HCT116 (cell line): Measurements from ENCODE around the gene PACS2. TPM values are rescaled to one million over a fixed set of nuclear protein-coding genes. Genes with fewer than 3 reads are reported as not detected.

Experiments used
- ATAC-seq: fragments of 200-7000 bp; cut with Tn5 transposase; 2 replicates; pipeline ENCODE4 v1.9.1; 2020; ENCODE audit warnings: mild to moderate bottlenecking, moderate library complexity
- BruUV-seq: library from RNA; stranded (reverse); fragments of 400-500 nt; replicated peaks from 2 replicates; lab custom pipeline; 2021; lab: Mats Ljungman, UMichigan
- CTCF ChIA-PET: fragments of 300-600 bp; sonication (Branson Sonifier 250); formaldehyde crosslinking; loops from one replicate; lab custom pipeline; 2021; ENCODE audit warnings: antibody characterized with exemption; lab: Charles Lee
- POLR2A ChIA-PET: fragments of 300-600, 350-600 bp; sonication (Branson Sonifier 250); formaldehyde crosslinking; loops from one replicate; lab custom pipeline; 2021; ENCODE audit warnings: antibody characterized with exemption; lab: Charles Lee
- RAD21 ChIA-PET, 2 experiments: fragments of 300-600 bp; sonication (Branson Sonifier 250); formaldehyde crosslinking; loops; one replicate each; lab custom pipeline; 2023; ENCODE audit warnings: low total read pairs in 2 of 2; ENCODE audit not compliant: uncharacterized antibody in 2 of 2, unreplicated experiment in 2 of 2, low non-redundant PET in 1 of 2; lab: Charles Lee
- DNase-seq: peaks from one replicate; pipeline ENCODE4 v3.0.0-alpha.2; 2010; ENCODE audit warnings: low read depth, low spot score
- H2AFZ ChIP-seq: fragments of 200-600 bp; shearing (Covaris generic), sonication (generic); 2 replicates; pipeline ENCODE4 v1.6.1; 2017; ENCODE audit warnings: low read depth, mixed run types, mixed read lengths, antibody characterized with exemption, low read length; ENCODE audit not compliant: poor library complexity, severe bottlenecking
- H3K27ac ChIP-seq: 2 replicates; pipeline ENCODE4 v1.5.1; 2012; ENCODE audit warnings: low read depth, low read length
- H3K27me3 ChIP-seq: fragments of 200-600 bp; sonication (generic); 2 replicates; pipeline ENCODE4 v1.6.1; 2016; ENCODE audit warnings: mixed run types, low read length, mixed read lengths; ENCODE audit not compliant: insufficient read depth
- H3K36me3 ChIP-seq, 2 experiments: fragments of 200-500 bp in 1 of 2; fragments of 200-600 bp in 1 of 2; sonication (Bioruptor generic) in 1 of 2; sonication (generic) in 1 of 2; 2 replicates each; pipeline versions ENCODE4 v1.5.1 to v1.6.1; 2014 to 2016; ENCODE audit warnings: low read length in 2 of 2, inconsistent platforms in 1 of 2, mixed read lengths in 1 of 2, mixed run types in 1 of 2; ENCODE audit not compliant: insufficient read depth in 2 of 2, control insufficient read depth in 1 of 2
- H3K4me1 ChIP-seq, 2 experiments: fragments of 200-600 bp in 1 of 2; sonication (generic) in 1 of 2; 2 replicates each; pipeline versions ENCODE4 v1.5.1 to v1.6.1; 2012 to 2017; ENCODE audit warnings: low read length in 2 of 2, inconsistent platforms in 1 of 2, mild to moderate bottlenecking in 1 of 2, mixed read lengths in 1 of 2, mixed run types in 1 of 2, moderate library complexity in 1 of 2; ENCODE audit not compliant: insufficient read depth in 2 of 2, control insufficient read depth in 1 of 2
- H3K4me2 ChIP-seq: fragments of 200-600 bp; sonication (generic); 2 replicates; pipeline ENCODE4 v1.6.1; 2017; ENCODE audit warnings: mixed run types, low read length, mixed read lengths
- H3K4me3 ChIP-seq, 2 experiments: fragments of 200-600 bp in 1 of 2; sonication (generic) in 1 of 2; replicated peaks in 1 of 2; 2 replicates each; pipeline ENCODE4 v1.5.1; 2011 to 2016; ENCODE audit warnings: low read length in 2 of 2, control low read depth in 1 of 2, low read depth in 1 of 2, mild to moderate bottlenecking in 1 of 2, mixed read lengths in 1 of 2, mixed run types in 1 of 2
- H3K79me2 ChIP-seq: fragments of 200-600 bp; sonication (generic); 2 replicates; pipeline ENCODE4 v1.6.1; 2017; ENCODE audit warnings: mild to moderate bottlenecking, mixed run types, low read length, moderate library complexity, mixed read lengths; ENCODE audit not compliant: insufficient read depth
- H3K9ac ChIP-seq: fragments of 200-600 bp; sonication (generic); 2 replicates; pipeline ENCODE4 v1.6.1; 2016; ENCODE audit warnings: low read length, mixed read lengths
- H3K9me2 ChIP-seq: fragments of 200-600 bp; sonication (generic), shearing (Covaris generic); 2 replicates; pipeline ENCODE4 v1.6.1; 2017; ENCODE audit warnings: mixed run types, mild to moderate bottlenecking, moderate library complexity; ENCODE audit not compliant: insufficient read depth
- H3K9me3 ChIP-seq, 2 experiments: fragments of 200-500 bp in 1 of 2; fragments of 200-600 bp in 1 of 2; sonication (Bioruptor generic) in 1 of 2; sonication (generic) in 1 of 2; 2 replicates each; pipeline ENCODE4 v1.6.1; 2014 to 2017; ENCODE audit warnings: low read length in 2 of 2, mixed read lengths in 2 of 2, inconsistent platforms in 1 of 2, low read depth in 1 of 2, mild to moderate bottlenecking in 1 of 2, mixed run types in 1 of 2, moderate library complexity in 1 of 2; ENCODE audit not compliant: control insufficient read depth in 1 of 2, insufficient read depth in 1 of 2
- H4K20me1 ChIP-seq: fragments of 200-600 bp; sonication (generic), shearing (Covaris generic); 2 replicates; pipeline ENCODE4 v1.6.1; 2017; ENCODE audit warnings: mixed run types, mild to moderate bottlenecking, moderate library complexity; ENCODE audit not compliant: insufficient read depth
- ATF3 ChIP-seq: IDR thresholded peaks from 2 replicates; pipeline ENCODE4 v1.6.1; 2012
- CBX3 ChIP-seq: IDR thresholded peaks from 2 replicates; pipeline ENCODE4 v1.6.1; 2012; ENCODE audit warnings: low read depth
- EGR1 ChIP-seq: IDR thresholded peaks from 2 replicates; pipeline ENCODE4 v1.6.1; 2012; ENCODE audit warnings: low read depth
- ELF1 ChIP-seq: IDR thresholded peaks from 2 replicates; pipeline ENCODE4 v1.6.1; 2012; ENCODE audit warnings: low read depth, borderline replicate concordance
- EZH2 ChIP-seq: fragments of 200-600 bp; sonication (generic); IDR thresholded peaks from 2 replicates; pipeline ENCODE4 v1.6.1; 2017; ENCODE audit warnings: antibody characterized with exemption, mixed run types
- EZH2phosphoT487 ChIP-seq: fragments of 200-600 bp; IDR thresholded peaks from 2 replicates; pipeline ENCODE4 v1.6.1; 2018; ENCODE audit warnings: antibody characterized with exemption, borderline replicate concordance
- FOSL1 ChIP-seq: IDR thresholded peaks from 2 replicates; pipeline ENCODE4 v1.6.1; 2012; ENCODE audit warnings: low read depth
- JUND ChIP-seq: IDR thresholded peaks from 2 replicates; pipeline ENCODE4 v1.6.1; 2012
- POLR2A ChIP-seq: IDR thresholded peaks from 2 replicates; pipeline ENCODE4 v1.7.0; 2011; ENCODE audit warnings: borderline replicate concordance; ENCODE audit not compliant: insufficient read depth, insufficient read length; ENCODE audit errors: extremely low read depth
- POLR2AphosphoS5 ChIP-seq: IDR thresholded peaks from 2 replicates; pipeline ENCODE4 v1.6.1; 2011; ENCODE audit warnings: mild to moderate bottlenecking, low read depth, low read length, moderate library complexity
- RAD21 ChIP-seq: IDR thresholded peaks from 2 replicates; pipeline ENCODE4 v1.6.1; 2012; ENCODE audit warnings: low read depth, mild to moderate bottlenecking
- SIN3A ChIP-seq: IDR thresholded peaks from 2 replicates; pipeline ENCODE4 v1.6.1; 2012; ENCODE audit warnings: low read depth
- SRF ChIP-seq: IDR thresholded peaks from 2 replicates; pipeline ENCODE4 v1.6.1; 2012; ENCODE audit warnings: low read depth
- TCF7L2 ChIP-seq: IDR thresholded peaks from 2 replicates; pipeline ENCODE4 v1.7.0; 2011; ENCODE audit warnings: borderline replicate concordance, inconsistent platforms; ENCODE audit not compliant: insufficient read depth, insufficient read length; ENCODE audit errors: extremely low read depth
- YY1 ChIP-seq: IDR thresholded peaks from 2 replicates; pipeline ENCODE4 v1.6.1; 2011; ENCODE audit warnings: low read length, low read depth, moderate library complexity, mild to moderate bottlenecking; ENCODE audit not compliant: insufficient replicate concordance; ENCODE audit errors: extremely low read depth
- ZFX ChIP-seq: fragments of 450-650 bp; IDR thresholded peaks from 2 replicates; pipeline ENCODE4 v1.6.1; 2017
- ZNF274 ChIP-seq: fragments of 200-500 bp; sonication (Bioruptor generic); IDR thresholded peaks from 2 replicates; pipeline ENCODE4 v1.6.1; 2014; ENCODE audit warnings: mild to moderate bottlenecking, low read depth, low read length, inconsistent platforms
- intact Hi-C: fragments of 100-400 bp; cut with micrococcal nuclease; formaldehyde crosslinking; loops from 2 replicates; pipeline ENCODE4 v1.10.0; 2022
- total RNA-seq: library from RNA; stranded (reverse); gene quantifications from one replicate; pipeline ENCODE4 v1.2.1, GENCODE V29; 2021; ENCODE audit not compliant: unreplicated experiment
- TF ChIP-seq, protein P1 (sequence below): IDR thresholded peaks from 2 replicates; pipeline ENCODE4 v1.6.1; 2012; ENCODE audit warnings: low read depth
- TF ChIP-seq, protein P2 (sequence below): IDR thresholded peaks from 2 replicates; pipeline ENCODE4 v1.6.1; 2011; ENCODE audit warnings: mild to moderate bottlenecking, low read length, moderate library complexity; ENCODE audit not compliant: insufficient replicate concordance; ENCODE audit errors: extremely low read depth
- TF ChIP-seq, protein P3 (sequence below), 3 experiments: fragments of 200-600 bp in 1 of 3; sonication (generic) in 1 of 3; IDR thresholded peaks in 2 of 3; conservative IDR thresholded peaks in 1 of 3; 2 replicates each; pipeline ENCODE4 v1.5.1; 2012 to 2017; ENCODE audit warnings: low read depth in 2 of 3, low read length in 2 of 3, antibody characterized with exemption in 1 of 3, borderline replicate concordance in 1 of 3, control low read depth in 1 of 3, mild to moderate bottlenecking in 1 of 3, mixed read lengths in 1 of 3, mixed run types in 1 of 3, moderate library complexity in 1 of 3; ENCODE audit not compliant: insufficient read depth in 1 of 3

Gene PACS2
- total RNA-seq, 1 experiment from 2014 or later: 75.5 TPM

- BruUV-seq: no TSS peak
Observed at GRCh38 chr14:105389976-105390848, 75.7 kb downstream of the PACS2 start.

More at GRCh38 chr14:105389976-105390848, 75.7 kb downstream of the PACS2 start:
- no peaks in the 10 kb centered on the region for H3K9me3 ChIP-seq
- no peaks in the 10 kb centered on the region for H4K20me1 ChIP-seq
- ChIA-PET CTCF (interaction anchor here (1.1 kb wide), 1 partner anchor 90 kb away, joined by 3 read pairs; no protein-coding TSS in a partner anchor), POLR2A (no interaction called here), RAD21 (no interaction called here)
- H2AFZ ChIP-seq: no peak overlapping the region
- no peak overlapping the region for H3K27ac ChIP-seq
- H3K9ac ChIP-seq: no peak overlapping the region
- TF ChIP-seq CBX3 (no peak), ZNF274 (no peak), EGR1 (no peak), ATF3 (no peak), POLR2A (no peak), ELF1 (no peak), SRF (no peak), SIN3A (no peak), EZH2phosphoT487 (no peak), EZH2 (no peak), TCF7L2 (no peak), RAD21 (no peak), ZFX (no peak), YY1 (no peak), POLR2AphosphoS5 (no peak), JUND (no peak), FOSL1 (no peak)
- TF ChIP-seq, protein P1, sequence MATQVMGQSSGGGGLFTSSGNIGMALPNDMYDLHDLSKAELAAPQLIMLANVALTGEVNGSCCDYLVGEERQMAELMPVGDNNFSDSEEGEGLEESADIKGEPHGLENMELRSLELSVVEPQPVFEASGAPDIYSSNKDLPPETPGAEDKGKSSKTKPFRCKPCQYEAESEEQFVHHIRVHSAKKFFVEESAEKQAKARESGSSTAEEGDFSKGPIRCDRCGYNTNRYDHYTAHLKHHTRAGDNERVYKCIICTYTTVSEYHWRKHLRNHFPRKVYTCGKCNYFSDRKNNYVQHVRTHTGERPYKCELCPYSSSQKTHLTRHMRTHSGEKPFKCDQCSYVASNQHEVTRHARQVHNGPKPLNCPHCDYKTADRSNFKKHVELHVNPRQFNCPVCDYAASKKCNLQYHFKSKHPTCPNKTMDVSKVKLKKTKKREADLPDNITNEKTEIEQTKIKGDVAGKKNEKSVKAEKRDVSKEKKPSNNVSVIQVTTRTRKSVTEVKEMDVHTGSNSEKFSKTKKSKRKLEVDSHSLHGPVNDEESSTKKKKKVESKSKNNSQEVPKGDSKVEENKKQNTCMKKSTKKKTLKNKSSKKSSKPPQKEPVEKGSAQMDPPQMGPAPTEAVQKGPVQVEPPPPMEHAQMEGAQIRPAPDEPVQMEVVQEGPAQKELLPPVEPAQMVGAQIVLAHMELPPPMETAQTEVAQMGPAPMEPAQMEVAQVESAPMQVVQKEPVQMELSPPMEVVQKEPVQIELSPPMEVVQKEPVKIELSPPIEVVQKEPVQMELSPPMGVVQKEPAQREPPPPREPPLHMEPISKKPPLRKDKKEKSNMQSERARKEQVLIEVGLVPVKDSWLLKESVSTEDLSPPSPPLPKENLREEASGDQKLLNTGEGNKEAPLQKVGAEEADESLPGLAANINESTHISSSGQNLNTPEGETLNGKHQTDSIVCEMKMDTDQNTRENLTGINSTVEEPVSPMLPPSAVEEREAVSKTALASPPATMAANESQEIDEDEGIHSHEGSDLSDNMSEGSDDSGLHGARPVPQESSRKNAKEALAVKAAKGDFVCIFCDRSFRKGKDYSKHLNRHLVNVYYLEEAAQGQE: no peak
- TF ChIP-seq, protein P2, sequence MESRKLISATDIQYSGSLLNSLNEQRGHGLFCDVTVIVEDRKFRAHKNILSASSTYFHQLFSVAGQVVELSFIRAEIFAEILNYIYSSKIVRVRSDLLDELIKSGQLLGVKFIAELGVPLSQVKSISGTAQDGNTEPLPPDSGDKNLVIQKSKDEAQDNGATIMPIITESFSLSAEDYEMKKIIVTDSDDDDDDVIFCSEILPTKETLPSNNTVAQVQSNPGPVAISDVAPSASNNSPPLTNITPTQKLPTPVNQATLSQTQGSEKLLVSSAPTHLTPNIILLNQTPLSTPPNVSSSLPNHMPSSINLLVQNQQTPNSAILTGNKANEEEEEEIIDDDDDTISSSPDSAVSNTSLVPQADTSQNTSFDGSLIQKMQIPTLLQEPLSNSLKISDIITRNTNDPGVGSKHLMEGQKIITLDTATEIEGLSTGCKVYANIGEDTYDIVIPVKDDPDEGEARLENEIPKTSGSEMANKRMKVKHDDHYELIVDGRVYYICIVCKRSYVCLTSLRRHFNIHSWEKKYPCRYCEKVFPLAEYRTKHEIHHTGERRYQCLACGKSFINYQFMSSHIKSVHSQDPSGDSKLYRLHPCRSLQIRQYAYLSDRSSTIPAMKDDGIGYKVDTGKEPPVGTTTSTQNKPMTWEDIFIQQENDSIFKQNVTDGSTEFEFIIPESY: no peak
- TF ChIP-seq, protein P3, sequence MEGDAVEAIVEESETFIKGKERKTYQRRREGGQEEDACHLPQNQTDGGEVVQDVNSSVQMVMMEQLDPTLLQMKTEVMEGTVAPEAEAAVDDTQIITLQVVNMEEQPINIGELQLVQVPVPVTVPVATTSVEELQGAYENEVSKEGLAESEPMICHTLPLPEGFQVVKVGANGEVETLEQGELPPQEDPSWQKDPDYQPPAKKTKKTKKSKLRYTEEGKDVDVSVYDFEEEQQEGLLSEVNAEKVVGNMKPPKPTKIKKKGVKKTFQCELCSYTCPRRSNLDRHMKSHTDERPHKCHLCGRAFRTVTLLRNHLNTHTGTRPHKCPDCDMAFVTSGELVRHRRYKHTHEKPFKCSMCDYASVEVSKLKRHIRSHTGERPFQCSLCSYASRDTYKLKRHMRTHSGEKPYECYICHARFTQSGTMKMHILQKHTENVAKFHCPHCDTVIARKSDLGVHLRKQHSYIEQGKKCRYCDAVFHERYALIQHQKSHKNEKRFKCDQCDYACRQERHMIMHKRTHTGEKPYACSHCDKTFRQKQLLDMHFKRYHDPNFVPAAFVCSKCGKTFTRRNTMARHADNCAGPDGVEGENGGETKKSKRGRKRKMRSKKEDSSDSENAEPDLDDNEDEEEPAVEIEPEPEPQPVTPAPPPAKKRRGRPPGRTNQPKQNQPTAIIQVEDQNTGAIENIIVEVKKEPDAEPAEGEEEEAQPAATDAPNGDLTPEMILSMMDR (IDR thresholded peaks at IDR 0.05 in 2 of 3, conservative IDR thresholded peaks at IDR 0.05 in 1 of 3; ENCODE audit: borderline replicate concordance in 1 of 3, insufficient read depth in 1 of 3, low read depth in 2 of 3, low read length in 2 of 3): no peak
- H3K4me1 ChIP-seq: no peaks in the 10 kb centered on the region
- H3K79me2 ChIP-seq: no peaks in the 10 kb centered on the region
- no peak overlapping the region for H3K4me3 ChIP-seq
- no peaks in the 10 kb centered on the region for H3K27me3 ChIP-seq
- no peaks in the 10 kb centered on the region for H3K9me2 ChIP-seq
- no peaks in the 10 kb centered on the region for H3K36me3 ChIP-seq
- no peak for DNase-seq
- H3K4me2 ChIP-seq: no peak overlapping the region
- no peak for ATAC-seq
- intact Hi-C loops: no loop called here
